Sigmoid colon (tissue), 4 donors: ENCODE measurements around the gene PLEKHA6.

ENCODE experiments used
- POLR2AphosphoS5 ChIP-seq, 4 donors: sonication (generic); formaldehyde crosslinking; IDR thresholded peaks; one replicate each; pipeline ENCODE4 v1.6.1; 2017; ENCODE audit warnings: antibody characterized with exemption in 4 of 4
- TF ChIP-seq, protein P1 (sequence below), 4 experiments: fragments of 450-650 bp in 3 of 4; fragments of 200-600 bp in 1 of 4; IDR thresholded peaks; one replicate each; pipeline ENCODE4 v1.5.1; 2016 to 2019; ENCODE audit warnings: antibody characterized with exemption in 4 of 4, mild to moderate bottlenecking in 3 of 4, moderate library complexity in 2 of 4

DNA sequence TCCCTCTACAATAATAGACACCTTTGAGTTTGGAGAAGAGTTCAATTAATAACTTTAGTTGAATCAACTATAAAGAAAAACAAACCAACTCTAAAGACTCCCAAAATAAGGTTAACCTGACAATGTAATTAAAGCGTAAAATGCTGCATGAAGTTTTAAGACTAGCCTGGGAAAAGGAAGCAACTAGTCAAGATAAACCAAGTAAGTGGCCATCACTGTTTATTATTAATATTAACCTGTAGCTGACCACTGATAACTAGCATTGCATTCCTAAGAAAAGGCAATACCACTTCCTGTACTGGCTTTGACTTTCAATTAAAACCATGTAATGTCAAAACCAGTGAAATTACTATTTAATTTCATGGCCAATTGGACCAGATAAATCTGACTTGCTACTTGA is 48.9 kb upstream of the PLEKHA6 start:
- no peak for TF ChIP-seq POLR2AphosphoS5 (IDR thresholded peaks at IDR 0.05)
- TF ChIP-seq, protein P1, sequence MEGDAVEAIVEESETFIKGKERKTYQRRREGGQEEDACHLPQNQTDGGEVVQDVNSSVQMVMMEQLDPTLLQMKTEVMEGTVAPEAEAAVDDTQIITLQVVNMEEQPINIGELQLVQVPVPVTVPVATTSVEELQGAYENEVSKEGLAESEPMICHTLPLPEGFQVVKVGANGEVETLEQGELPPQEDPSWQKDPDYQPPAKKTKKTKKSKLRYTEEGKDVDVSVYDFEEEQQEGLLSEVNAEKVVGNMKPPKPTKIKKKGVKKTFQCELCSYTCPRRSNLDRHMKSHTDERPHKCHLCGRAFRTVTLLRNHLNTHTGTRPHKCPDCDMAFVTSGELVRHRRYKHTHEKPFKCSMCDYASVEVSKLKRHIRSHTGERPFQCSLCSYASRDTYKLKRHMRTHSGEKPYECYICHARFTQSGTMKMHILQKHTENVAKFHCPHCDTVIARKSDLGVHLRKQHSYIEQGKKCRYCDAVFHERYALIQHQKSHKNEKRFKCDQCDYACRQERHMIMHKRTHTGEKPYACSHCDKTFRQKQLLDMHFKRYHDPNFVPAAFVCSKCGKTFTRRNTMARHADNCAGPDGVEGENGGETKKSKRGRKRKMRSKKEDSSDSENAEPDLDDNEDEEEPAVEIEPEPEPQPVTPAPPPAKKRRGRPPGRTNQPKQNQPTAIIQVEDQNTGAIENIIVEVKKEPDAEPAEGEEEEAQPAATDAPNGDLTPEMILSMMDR (IDR thresholded peaks at IDR 0.05), result no peak
